HL-60 (cell line): ENCODE measurements around the gene CHCHD6.

Experiments
- CTCF ChIP-seq: IDR thresholded peaks from one replicate; pipeline ENCODE4 v1.5.1; 2011; ENCODE audit warnings: low read length, control low read depth, inconsistent platforms; ENCODE audit not compliant: insufficient read depth
- GABPA ChIP-seq: IDR thresholded peaks from 2 replicates; pipeline ENCODE4 v1.6.1; 2012; ENCODE audit warnings: low read depth
- POLR2AphosphoS5 ChIP-seq: IDR thresholded peaks from 2 replicates; pipeline ENCODE4 v1.6.1; 2012; ENCODE audit warnings: low read depth
- REST ChIP-seq: IDR thresholded peaks from 2 replicates; pipeline ENCODE4 v1.6.1; 2012; ENCODE audit warnings: low read depth; ENCODE audit not compliant: insufficient replicate concordance
- SPI1 ChIP-seq: IDR thresholded peaks from 2 replicates; pipeline ENCODE4 v1.6.1; 2012; ENCODE audit warnings: low read depth, mild to moderate bottlenecking, borderline replicate concordance

- TF ChIP-seq SPI1 = no peak
- TF ChIP-seq CTCF = no peak
- no peak for TF ChIP-seq POLR2AphosphoS5
- no peak for TF ChIP-seq REST
- TF ChIP-seq GABPA = no peak
Measured at GRCh38 chr3:126742057-126742456, 38.0 kb downstream of the CHCHD6 start.
